Measurements from ENCODE around the gene HSD3B7.

The HSD3B7 gene

GRCh38 chr16:30991052-30991451, 6.0 kb downstream of the HSD3B7 start:
- no peak for TF ChIP-seq ZFP30 (CRISPR knock-in tag; IDR thresholded peaks at IDR 0.05)
- no peak for TF ChIP-seq ZNF565 (CRISPR knock-in tag; conservative IDR thresholded peaks at IDR 0.05; ENCODE audit: low read depth)
- no peak for TF ChIP-seq GLIS3 (CRISPR knock-in tag; IDR thresholded peaks at IDR 0.05)

DNA sequence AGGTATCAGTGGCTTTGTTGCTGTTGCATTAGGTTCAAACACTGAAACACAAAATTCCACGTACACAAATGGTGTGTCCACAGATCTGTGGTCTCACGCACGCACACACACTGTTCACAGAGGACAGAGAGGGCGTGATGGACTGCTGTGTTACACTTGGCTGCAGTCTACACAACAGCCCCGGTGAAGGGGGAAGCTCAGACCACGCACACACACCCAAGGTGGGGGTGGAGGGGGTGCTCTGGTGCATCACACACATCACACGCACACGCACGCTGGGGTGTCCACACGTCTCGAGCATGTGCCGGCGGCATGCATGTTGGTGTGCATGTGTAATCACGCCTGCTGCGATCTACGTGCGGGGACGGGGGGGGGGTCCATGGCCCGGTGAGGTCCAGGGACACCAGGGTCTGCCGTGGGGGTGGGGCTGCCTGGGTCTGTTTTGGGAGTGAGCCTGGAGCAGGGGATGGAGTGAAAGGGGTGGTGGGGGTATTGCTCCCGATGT, 7.3 kb downstream of the HSD3B7 start:
- no peak for ATAC-seq
- TF ChIP-seq ZFP30 (CRISPR knock-in tag; IDR thresholded peaks at IDR 0.05) (no peak), SNAI2 (CRISPR knock-in tag; IDR thresholded peaks at IDR 0.05) (no peak), RARB (CRISPR knock-in tag; IDR thresholded peaks at IDR 0.05) (no peak), ZFP3 (CRISPR knock-in tag; IDR thresholded peaks at IDR 0.05) (no peak), CSRNP3 (CRISPR knock-in tag; IDR thresholded peaks at IDR 0.05) (no peak), TOX (CRISPR knock-in tag; IDR thresholded peaks at IDR 0.05; ENCODE audit: borderline replicate concordance) (no peak), ISL1 (CRISPR knock-in tag; IDR thresholded peaks at IDR 0.05) (no peak), BACH2 (CRISPR knock-in tag; IDR thresholded peaks at IDR 0.05; ENCODE audit: borderline replicate concordance) (no peak), ZNF8 (CRISPR knock-in tag; IDR thresholded peaks at IDR 0.05) (no peak), ESRRG (CRISPR knock-in tag; IDR thresholded peaks at IDR 0.05) (no peak), ZNF565 (CRISPR knock-in tag; conservative IDR thresholded peaks at IDR 0.05; ENCODE audit: low read depth) (no peak), PPARA (CRISPR knock-in tag; IDR thresholded peaks at IDR 0.05; ENCODE audit: borderline replicate concordance) (no peak), CREB5 (CRISPR knock-in tag; IDR thresholded peaks at IDR 0.05; ENCODE audit: low read depth) (no peak), CSDC2 (CRISPR knock-in tag; IDR thresholded peaks at IDR 0.05) (no peak), TCF4 (CRISPR knock-in tag; IDR thresholded peaks at IDR 0.05; ENCODE audit: borderline replicate concordance) (no peak)
- TF ChIP-seq, protein P1, sequence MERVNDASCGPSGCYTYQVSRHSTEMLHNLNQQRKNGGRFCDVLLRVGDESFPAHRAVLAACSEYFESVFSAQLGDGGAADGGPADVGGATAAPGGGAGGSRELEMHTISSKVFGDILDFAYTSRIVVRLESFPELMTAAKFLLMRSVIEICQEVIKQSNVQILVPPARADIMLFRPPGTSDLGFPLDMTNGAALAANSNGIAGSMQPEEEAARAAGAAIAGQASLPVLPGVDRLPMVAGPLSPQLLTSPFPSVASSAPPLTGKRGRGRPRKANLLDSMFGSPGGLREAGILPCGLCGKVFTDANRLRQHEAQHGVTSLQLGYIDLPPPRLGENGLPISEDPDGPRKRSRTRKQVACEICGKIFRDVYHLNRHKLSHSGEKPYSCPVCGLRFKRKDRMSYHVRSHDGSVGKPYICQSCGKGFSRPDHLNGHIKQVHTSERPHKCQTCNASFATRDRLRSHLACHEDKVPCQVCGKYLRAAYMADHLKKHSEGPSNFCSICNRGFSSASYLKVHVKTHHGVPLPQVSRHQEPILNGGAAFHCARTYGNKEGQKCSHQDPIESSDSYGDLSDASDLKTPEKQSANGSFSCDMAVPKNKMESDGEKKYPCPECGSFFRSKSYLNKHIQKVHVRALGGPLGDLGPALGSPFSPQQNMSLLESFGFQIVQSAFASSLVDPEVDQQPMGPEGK (CRISPR knock-in tag; IDR thresholded peaks at IDR 0.05; ENCODE audit: borderline replicate concordance) = no peak

More at GRCh38 chr16:30991052-30991451, 6.0 kb downstream of the HSD3B7 start:
- no peak for ATAC-seq

- no peak for ATAC-seq
- TF ChIP-seq ISL1 (CRISPR knock-in tag; IDR thresholded peaks at IDR 0.05) = no peak
- TF ChIP-seq GLIS3 (CRISPR knock-in tag; IDR thresholded peaks at IDR 0.05) = no peak
- TF ChIP-seq ZNF565 (CRISPR knock-in tag; conservative IDR thresholded peaks at IDR 0.05; ENCODE audit: low read depth) = no peak
- TF ChIP-seq SNAI2 (CRISPR knock-in tag; IDR thresholded peaks at IDR 0.05) = no peak
- no peak for TF ChIP-seq ESRRG (CRISPR knock-in tag; IDR thresholded peaks at IDR 0.05)
- TF ChIP-seq CSRNP3 (CRISPR knock-in tag; IDR thresholded peaks at IDR 0.05) = no peak
Measured at GRCh38 chr16:30992931-30993816, 8.2 kb downstream of the HSD3B7 start.

GRCh38 chr16:30995927-30996323, 10.9 kb downstream of the HSD3B7 start:
- TF ChIP-seq TSHZ2 (CRISPR knock-in tag; IDR thresholded peaks at IDR 0.05) = no peak
- TF ChIP-seq, protein P2, sequence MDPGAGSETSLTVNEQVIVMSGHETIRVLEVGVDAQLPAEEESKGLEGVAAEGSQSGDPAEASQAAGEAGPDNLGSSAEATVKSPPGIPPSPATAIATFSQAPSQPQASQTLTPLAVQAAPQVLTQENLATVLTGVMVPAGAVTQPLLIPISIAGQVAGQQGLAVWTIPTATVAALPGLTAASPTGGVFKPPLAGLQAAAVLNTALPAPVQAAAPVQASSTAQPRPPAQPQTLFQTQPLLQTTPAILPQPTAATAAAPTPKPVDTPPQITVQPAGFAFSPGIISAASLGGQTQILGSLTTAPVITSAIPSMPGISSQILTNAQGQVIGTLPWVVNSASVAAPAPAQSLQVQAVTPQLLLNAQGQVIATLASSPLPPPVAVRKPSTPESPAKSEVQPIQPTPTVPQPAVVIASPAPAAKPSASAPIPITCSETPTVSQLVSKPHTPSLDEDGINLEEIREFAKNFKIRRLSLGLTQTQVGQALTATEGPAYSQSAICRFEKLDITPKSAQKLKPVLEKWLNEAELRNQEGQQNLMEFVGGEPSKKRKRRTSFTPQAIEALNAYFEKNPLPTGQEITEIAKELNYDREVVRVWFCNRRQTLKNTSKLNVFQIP (CRISPR knock-in tag; IDR thresholded peaks at IDR 0.05; ENCODE audit: borderline replicate concordance, low read depth) = no peak
- TF ChIP-seq RARB (CRISPR knock-in tag; IDR thresholded peaks at IDR 0.05) = no peak
- no peak for ATAC-seq

All from SK-N-SH treated with all-trans-retinoic acid at 6 μM for 48 hours (cell line).